ENCODE measurements around the gene ARPC4.

Gene ARPC4

GRCh38 chr3:9818666-9819335 lies 25.9 kb downstream of the ARPC4 start:
- no peak for TF ChIP-seq CTCF (IDR thresholded peaks at IDR 0.05)
- no peak for DNase-seq (ENCODE audit: low spot score)

GRCh38 chr3:9820543-9820942 lies 27.7 kb downstream of the ARPC4 start:
- no peak for DNase-seq (ENCODE audit: low spot score)
- no peak for TF ChIP-seq CTCF (IDR thresholded peaks at IDR 0.05)
- Histone ChIP-seq H3K27ac (no peak overlapping the region), H3K4me3 (no peak overlapping the region)

More at GRCh38 chr3:9818666-9819335, 25.9 kb downstream of the ARPC4 start:
- Histone ChIP-seq H3K4me3 (no peak overlapping the region), H3K27ac (no peak overlapping the region)

GRCh38 chr3:9820946-9821345 lies 28.1 kb downstream of the ARPC4 start:
- Histone ChIP-seq H3K4me3 (no peak overlapping the region), H3K27ac (no peak overlapping the region)
- no peak for TF ChIP-seq CTCF (IDR thresholded peaks at IDR 0.05)
- no peak for DNase-seq (ENCODE audit: low spot score)

DNA sequence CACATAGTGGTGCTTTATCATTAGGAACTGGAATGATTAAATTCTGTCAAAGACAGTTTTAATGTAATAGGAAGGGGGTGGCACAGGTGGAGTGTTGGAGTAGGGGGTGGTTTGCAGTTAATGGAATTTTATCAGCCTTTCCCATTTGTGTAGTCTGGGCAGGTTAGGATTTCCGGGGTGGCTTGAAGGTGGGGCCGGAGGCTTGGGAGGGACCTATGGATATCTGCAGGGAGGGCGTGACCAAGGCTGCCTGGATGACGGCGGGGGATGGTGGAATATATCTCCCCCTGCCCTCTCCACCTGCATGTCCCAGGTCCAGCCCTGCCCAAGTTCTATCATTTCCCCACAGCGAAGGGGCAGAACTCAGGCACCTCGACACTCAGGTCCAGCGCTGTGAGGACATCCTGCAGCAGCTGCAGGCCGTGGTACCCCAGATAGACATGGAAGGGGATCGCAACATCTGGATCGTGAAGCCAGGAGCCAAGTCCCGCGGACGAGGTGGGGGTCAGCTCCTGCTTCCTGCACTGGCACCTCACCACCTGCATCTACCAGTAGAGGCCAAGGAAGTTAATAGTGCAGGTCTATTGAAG lies 32.7 kb downstream of the ARPC4 start:
- H3K27ac ChIP-seq = no peak overlapping the region
- H3K4me3 ChIP-seq = no peak overlapping the region
- no peak for TF ChIP-seq CTCF (IDR thresholded peaks at IDR 0.05)
- DNase-seq (ENCODE audit: low spot score) = no peak

DNA sequence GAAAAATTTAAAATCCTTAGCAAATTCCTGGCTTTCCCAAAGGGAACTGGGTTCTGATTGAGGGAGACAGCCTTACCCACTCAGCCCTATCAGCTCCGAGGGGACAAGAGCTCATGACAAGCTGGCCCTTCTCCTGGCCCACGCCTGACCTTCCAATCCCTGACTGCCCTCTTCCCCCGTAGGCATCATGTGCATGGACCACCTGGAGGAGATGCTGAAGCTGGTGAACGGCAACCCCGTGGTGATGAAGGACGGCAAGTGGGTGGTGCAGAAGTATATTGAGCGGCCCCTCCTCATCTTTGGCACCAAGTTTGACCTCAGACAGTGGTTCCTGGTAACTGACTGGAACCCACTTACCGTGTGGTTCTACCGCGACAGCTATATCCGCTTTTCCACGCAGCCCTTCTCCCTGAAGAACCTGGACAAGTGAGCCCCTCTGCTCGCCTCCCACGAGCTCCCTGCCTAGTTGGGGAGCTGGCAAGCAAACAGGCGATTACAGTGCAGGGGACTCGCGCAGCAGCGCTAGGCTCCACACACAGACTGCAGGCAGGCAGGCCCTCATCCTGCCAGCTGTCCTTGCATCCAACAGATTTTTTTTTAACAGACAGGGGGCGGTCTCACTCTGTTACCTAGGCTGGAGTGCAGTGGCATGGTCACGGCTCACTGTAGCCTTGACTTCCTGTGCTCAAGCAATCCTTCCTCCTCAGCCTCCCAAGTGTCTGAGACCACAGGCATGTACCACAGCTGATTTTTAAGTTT lies 34.1 kb downstream of the ARPC4 start:
- Histone ChIP-seq H3K4me3 (no peak overlapping the region), H3K27ac (no peak overlapping the region)
- no peak for DNase-seq (ENCODE audit: low spot score)
- TF ChIP-seq CTCF (IDR thresholded peaks at IDR 0.05) = no peak

- Histone ChIP-seq H3K27ac (no peak overlapping the region), H3K4me3 (no peak overlapping the region)
- no peak for DNase-seq (ENCODE audit: low spot score)
- TF ChIP-seq CTCF (IDR thresholded peaks at IDR 0.05) = no peak
Observed at GRCh38 chr3:9828801-9829755, 36.2 kb downstream of the ARPC4 start.

Data from coronary artery (tissue), 2 donors.